ENCODE data around the gene ALKBH5. TPM values are rescaled to one million over a fixed set of nuclear protein-coding genes. Genes with fewer than 3 reads are reported as not detected.
A peak's percentile ranks its signal among the peaks of the same experiment; 100 is the strongest.

Gene ALKBH5
- polyA plus RNA-seq, 1 donor from 2014 or later = 55.0 TPM

DNA sequence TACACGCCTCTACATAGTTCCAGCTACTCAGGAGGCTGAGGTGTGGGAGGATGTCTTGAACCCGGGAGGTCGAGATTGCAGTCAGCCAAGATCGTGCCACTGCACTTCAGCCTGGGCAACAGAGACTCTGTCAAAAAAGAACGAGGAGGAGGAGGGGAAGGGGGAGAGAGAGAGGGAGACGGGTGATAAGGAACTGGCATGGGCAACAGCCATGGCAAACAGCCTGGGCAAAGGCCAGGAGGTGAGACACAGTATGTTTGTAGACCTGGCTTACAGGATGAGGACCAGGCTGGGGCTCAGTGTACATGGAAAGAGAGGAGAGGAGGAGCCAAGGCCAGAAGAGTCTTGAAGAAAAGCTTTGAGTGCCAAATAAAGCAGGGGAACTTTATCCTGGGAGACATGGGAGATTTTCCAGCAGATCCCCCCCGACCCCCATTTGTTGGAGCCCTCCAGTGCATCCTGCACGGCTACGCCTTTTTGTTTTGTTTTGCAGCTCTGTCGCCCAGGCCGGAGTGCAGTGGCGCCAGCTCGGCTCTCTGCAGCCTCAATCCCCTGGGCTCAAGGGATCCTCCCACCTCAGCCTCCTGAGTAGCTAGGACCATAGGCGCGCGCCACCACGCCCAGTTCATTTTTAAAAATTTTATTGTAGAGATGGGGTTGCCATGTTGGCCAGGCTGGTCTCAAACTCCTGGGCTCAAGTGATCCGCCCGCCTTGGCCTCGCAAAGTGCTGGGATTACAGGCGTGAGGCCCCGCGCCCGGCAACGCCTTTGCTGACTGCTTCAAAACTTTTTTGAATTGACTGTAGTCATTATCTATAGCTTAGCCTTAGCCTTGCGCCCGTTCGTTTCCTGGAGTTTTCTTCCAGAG lies 1.3 kb upstream of the ALKBH5 start:
- no peak for TF ChIP-seq SMC3 (conservative IDR thresholded peaks at IDR 0.05; ENCODE audit: poor library complexity)
- TF ChIP-seq, protein P1, sequence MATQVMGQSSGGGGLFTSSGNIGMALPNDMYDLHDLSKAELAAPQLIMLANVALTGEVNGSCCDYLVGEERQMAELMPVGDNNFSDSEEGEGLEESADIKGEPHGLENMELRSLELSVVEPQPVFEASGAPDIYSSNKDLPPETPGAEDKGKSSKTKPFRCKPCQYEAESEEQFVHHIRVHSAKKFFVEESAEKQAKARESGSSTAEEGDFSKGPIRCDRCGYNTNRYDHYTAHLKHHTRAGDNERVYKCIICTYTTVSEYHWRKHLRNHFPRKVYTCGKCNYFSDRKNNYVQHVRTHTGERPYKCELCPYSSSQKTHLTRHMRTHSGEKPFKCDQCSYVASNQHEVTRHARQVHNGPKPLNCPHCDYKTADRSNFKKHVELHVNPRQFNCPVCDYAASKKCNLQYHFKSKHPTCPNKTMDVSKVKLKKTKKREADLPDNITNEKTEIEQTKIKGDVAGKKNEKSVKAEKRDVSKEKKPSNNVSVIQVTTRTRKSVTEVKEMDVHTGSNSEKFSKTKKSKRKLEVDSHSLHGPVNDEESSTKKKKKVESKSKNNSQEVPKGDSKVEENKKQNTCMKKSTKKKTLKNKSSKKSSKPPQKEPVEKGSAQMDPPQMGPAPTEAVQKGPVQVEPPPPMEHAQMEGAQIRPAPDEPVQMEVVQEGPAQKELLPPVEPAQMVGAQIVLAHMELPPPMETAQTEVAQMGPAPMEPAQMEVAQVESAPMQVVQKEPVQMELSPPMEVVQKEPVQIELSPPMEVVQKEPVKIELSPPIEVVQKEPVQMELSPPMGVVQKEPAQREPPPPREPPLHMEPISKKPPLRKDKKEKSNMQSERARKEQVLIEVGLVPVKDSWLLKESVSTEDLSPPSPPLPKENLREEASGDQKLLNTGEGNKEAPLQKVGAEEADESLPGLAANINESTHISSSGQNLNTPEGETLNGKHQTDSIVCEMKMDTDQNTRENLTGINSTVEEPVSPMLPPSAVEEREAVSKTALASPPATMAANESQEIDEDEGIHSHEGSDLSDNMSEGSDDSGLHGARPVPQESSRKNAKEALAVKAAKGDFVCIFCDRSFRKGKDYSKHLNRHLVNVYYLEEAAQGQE (IDR thresholded peaks at IDR 0.05; ENCODE audit: borderline replicate concordance) = peak; percentile 3
- no peak for TF ChIP-seq EP300 (conservative IDR thresholded peaks at IDR 0.05; ENCODE audit: poor library complexity, severe bottlenecking)
- no peak for TF ChIP-seq EZH2 (IDR thresholded peaks at IDR 0.05; ENCODE audit: borderline replicate concordance, insufficient read depth, low read length, poor library complexity, severe bottlenecking)
- Histone ChIP-seq H3K9ac (ENCODE audit: low read length) (peak overlapping the region; percentile 84), H3K79me2 (replicated peaks; ENCODE audit: insufficient read depth, low read length) (peaks cover 30% of the 10 kb centered on the region), H3K4me3 (ENCODE audit: low read length) (peak overlapping the region; percentile 99), H2AFZ (ENCODE audit: low read depth, low read length) (peak overlapping the region; percentile 46), H3K27ac (ENCODE audit: low read length) (peak overlapping the region; percentile 94), H3F3A (ENCODE audit: insufficient read depth, low read length, poor library complexity, severe bottlenecking) (no peaks in the 10 kb centered on the region), H3K27me3 (ENCODE audit: insufficient read depth, low read depth, low read length) (no peaks in the 10 kb centered on the region), H3K36me3 (ENCODE audit: insufficient read depth, low read length) (no peaks in the 10 kb centered on the region), H3K9me2 (ENCODE audit: insufficient read depth, low read length) (no peaks in the 10 kb centered on the region), H3K4me2 (ENCODE audit: low read length) (peak overlapping the region; percentile 18), H4K20me1 (ENCODE audit: insufficient read depth) (peaks cover 29% of the 10 kb centered on the region), H3K9me3 (ENCODE audit: low read length) (no peaks in the 10 kb centered on the region)

- H3K9me2 ChIP-seq (ENCODE audit: insufficient read depth, low read length) = no peaks in the 10 kb centered on the region
- no peak for TF ChIP-seq RAD21 (conservative IDR thresholded peaks at IDR 0.05)
- no peak for TF ChIP-seq POLR2AphosphoS5 (IDR thresholded peaks at IDR 0.05)
- TF ChIP-seq SMC3 (conservative IDR thresholded peaks at IDR 0.05; ENCODE audit: poor library complexity) = no peak
- TF ChIP-seq, protein P1 (IDR thresholded peaks at IDR 0.05; ENCODE audit: borderline replicate concordance) = no peak
- TF ChIP-seq TAF1 (IDR thresholded peaks at IDR 0.05; ENCODE audit: low read depth) = no peak
- TF ChIP-seq, protein P2, sequence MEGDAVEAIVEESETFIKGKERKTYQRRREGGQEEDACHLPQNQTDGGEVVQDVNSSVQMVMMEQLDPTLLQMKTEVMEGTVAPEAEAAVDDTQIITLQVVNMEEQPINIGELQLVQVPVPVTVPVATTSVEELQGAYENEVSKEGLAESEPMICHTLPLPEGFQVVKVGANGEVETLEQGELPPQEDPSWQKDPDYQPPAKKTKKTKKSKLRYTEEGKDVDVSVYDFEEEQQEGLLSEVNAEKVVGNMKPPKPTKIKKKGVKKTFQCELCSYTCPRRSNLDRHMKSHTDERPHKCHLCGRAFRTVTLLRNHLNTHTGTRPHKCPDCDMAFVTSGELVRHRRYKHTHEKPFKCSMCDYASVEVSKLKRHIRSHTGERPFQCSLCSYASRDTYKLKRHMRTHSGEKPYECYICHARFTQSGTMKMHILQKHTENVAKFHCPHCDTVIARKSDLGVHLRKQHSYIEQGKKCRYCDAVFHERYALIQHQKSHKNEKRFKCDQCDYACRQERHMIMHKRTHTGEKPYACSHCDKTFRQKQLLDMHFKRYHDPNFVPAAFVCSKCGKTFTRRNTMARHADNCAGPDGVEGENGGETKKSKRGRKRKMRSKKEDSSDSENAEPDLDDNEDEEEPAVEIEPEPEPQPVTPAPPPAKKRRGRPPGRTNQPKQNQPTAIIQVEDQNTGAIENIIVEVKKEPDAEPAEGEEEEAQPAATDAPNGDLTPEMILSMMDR (IDR thresholded peaks at IDR 0.05; ENCODE audit: poor library complexity, severe bottlenecking) = no peak
- no peak for TF ChIP-seq MXI1 (conservative IDR thresholded peaks at IDR 0.05; ENCODE audit: poor library complexity, severe bottlenecking)
- TF ChIP-seq EZH2 (IDR thresholded peaks at IDR 0.05; ENCODE audit: borderline replicate concordance, insufficient read depth, low read length, poor library complexity, severe bottlenecking) = no peak
- TF ChIP-seq EP300 (conservative IDR thresholded peaks at IDR 0.05; ENCODE audit: poor library complexity, severe bottlenecking) = no peak
- H3F3A ChIP-seq (ENCODE audit: insufficient read depth, low read length, poor library complexity, severe bottlenecking) = no peaks in the 10 kb centered on the region
- H4K20me1 ChIP-seq (ENCODE audit: insufficient read depth) = peaks cover 35% of the 10 kb centered on the region
- H3K4me3 ChIP-seq (ENCODE audit: low read length) = peak overlapping the region; percentile 99
- H3K27me3 ChIP-seq (ENCODE audit: insufficient read depth, low read depth, low read length) = no peaks in the 10 kb centered on the region
- H3K36me3 ChIP-seq (ENCODE audit: insufficient read depth, low read length) = no peaks in the 10 kb centered on the region
- H2AFZ ChIP-seq (ENCODE audit: low read depth, low read length) = peak overlapping the region; percentile 46
- peak overlapping the region; percentile 84 for H3K9ac ChIP-seq (ENCODE audit: low read length)
- peak overlapping the region; percentile 18 for H3K4me2 ChIP-seq (ENCODE audit: low read length)
- H3K9me3 ChIP-seq (ENCODE audit: low read length) = no peaks in the 10 kb centered on the region
- H3K27ac ChIP-seq (ENCODE audit: low read length) = peak overlapping the region; percentile 94
- H3K79me2 ChIP-seq (replicated peaks; ENCODE audit: insufficient read depth, low read length) = peaks cover 36% of the 10 kb centered on the region
Observed at GRCh38 chr17:18182978-18183333, 672 bp upstream of the ALKBH5 start.

Data from neural cell (in vitro differentiated cells).